NCI-H2107 (cell line): ENCODE measurements around the gene PLBD1.

Experiments used
- DNase-seq: peaks from one replicate; lab custom pipeline; 2025; lab: John Stamatoyannopoulos, UW

PLBD1 gene

GRCh38 chr12:14505626-14506596 lies 61.8 kb downstream of the PLBD1 start:
- no peak for DNase-seq

DNA sequence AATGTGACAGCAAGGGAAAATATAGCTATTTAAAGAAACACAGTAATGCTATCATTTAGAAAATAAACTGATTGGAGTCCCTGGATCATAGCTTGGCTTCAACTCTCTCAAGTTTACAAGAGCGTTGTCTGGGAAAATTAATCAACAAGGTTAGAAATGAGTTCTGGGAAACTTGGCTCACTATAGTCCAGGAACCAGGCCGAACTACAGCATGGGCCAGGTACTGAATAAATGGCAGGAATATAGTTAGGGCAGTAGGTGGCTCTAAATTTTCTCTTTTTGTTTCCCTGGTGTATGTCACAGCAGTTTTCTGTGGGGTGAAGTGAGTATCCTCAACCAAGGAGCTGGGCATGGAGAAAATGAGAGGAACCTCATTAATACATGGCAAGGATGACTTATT lies 72.4 kb downstream of the PLBD1 start:
- no peak for DNase-seq

GRCh38 chr12:14482886-14483285 lies 84.8 kb downstream of the PLBD1 start:
- DNase-seq = no peak

DNA sequence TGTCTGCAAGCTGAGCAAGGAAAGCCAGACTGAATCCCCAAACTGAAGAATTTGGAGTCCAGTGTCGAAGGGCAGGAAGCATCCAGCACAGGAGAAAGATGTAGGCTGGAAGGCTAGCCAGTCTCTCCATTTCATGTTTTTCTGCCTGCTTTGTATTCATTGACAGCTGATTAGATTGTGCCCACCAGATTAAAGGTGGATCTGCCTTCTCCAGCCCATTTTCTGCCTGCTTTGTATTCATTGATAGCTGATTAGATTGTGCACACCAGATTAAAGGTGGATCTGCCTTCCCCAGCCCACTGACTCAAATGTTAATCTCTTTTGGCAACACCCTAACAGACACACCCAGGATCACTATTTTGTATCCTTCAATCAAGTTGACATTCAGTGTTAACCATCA lies 85.3 kb downstream of the PLBD1 start:
- no peak for DNase-seq

GRCh38 chr12:14481201-14481600 lies 86.5 kb downstream of the PLBD1 start:
- no peak for DNase-seq

DNA sequence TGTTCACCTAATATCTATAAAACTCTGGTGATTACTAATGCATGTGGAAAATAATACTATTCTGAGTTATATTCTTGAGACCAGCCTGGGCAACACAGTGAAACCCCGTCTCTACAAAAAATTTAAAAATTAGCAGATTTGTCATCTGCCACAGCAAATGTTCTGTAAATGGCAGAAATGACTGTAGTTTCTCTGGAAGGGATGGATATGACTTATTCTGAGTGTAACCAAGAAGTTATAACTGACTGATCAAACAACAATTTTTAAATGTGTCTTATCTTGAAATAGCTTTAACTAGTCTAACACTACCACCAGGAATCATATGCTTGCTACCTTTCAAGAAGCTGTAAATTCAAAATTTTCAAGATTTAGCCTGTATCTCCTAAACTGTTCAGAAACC lies 88.7 kb downstream of the PLBD1 start:
- no peak for DNase-seq

DNA sequence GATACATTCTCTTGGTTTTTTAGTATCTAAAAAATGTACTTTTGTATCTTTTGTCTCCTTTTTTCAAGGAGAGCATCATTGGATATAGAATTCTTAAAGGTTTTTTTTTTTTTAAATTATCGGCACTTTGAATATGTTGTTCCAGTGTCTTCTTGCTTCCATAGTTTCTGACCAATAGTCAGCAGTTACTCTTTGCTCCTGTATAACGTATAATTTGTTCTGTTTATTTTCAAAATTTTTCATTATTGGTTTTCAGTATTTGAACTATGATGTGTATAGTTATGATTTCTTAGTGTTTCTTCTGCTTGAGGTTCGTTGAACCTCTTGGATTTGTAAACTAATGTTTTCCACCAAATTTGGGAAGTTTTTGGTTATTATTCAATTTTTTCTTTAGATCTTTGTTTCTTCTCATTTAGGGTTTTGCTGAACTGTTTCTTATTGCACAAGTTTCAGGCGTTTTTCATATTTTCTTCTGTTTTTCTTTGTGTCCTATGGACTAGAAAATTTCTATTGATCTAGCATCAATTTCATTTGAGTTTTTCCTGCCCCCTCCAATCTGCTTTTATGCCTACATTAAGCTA lies 93.9 kb downstream of the PLBD1 start:
- no peak for DNase-seq

DNA sequence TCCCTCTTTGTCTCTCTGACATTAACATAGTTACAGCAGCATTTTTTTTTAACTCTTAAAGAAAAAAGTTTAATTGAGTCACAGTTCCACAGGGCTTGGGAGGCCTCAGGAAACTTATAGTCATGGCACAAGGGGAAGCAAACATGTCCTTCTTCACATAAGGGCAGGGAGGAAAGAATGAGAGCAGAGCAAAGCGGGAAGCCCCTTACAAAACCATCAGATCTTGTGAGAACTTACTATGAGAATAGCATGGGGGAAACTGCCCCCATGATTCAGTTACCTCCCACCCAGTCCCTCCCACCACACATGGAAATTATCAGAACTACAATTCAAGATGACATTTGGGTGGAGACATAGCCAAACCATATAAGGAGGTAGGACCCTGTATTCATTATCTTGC lies 96.2 kb downstream of the PLBD1 start:
- DNase-seq = no peak

DNA sequence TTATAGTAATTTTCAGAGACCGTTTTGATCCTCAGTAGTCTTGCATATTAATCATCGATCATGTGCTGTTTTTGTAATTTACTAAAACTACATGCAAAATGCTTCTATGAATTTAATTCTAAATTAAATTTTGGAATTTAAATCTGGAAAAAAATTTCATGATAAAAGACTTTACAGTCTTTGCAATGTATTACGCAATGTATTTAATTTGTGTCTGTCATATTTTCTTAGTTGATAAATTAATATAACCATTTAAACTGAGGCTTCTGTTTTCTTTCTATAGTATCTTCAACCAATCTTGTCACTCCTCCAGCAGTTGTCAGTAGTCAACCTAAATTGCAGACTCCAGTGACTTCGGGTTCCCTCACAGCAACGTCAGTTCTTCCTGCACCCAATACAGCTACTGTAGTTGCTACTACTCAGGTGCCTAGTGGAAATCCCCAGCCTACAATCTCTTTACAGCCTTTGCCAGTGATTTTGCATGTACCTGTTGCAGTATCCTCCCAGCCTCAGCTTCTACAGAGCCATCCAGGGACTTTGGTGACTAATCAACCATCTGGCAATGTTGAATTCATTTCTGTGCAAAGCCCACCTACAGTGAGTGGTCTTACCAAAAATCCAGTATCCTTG lies 107.4 kb downstream of the PLBD1 start:
- DNase-seq = no peak

- no peak for DNase-seq
These were observed 113.4 kb downstream of the PLBD1 start for GRCh38 chr12:14454098-14454907.
